ENCODE measurements around the gene SLC25A21.
"Not testable (repeated sequence)": the region's sequence is repeated elsewhere in the genome, so short reads cannot be mapped to it uniquely, and the experiment has no call there.

Gene SLC25A21

GRCh38 chr14:36996857-36997590, 175.4 kb downstream of the SLC25A21 start:
- in situ Hi-C loops (cut with HindIII; ENCODE audit: low sequenced_read_pairs), result no loop called here

GRCh38 chr14:36996133-36996856, 176.1 kb downstream of the SLC25A21 start:
- in situ Hi-C loops (cut with HindIII; ENCODE audit: low sequenced_read_pairs), result no loop called here

- in situ Hi-C loops (cut with HindIII; ENCODE audit: low sequenced_read_pairs), result no loop called here
Measured at GRCh38 chr14:36989806-36990205, 182.6 kb downstream of the SLC25A21 start.

GRCh38 chr14:36988989-36989388, 183.4 kb downstream of the SLC25A21 start:
- in situ Hi-C loops (cut with HindIII; ENCODE audit: low sequenced_read_pairs), result no loop called here

- in situ Hi-C loops (cut with HindIII; ENCODE audit: low sequenced_read_pairs), result no loop called here
Measured at GRCh38 chr14:36988568-36988967, 183.8 kb downstream of the SLC25A21 start.

- in situ Hi-C loops (cut with HindIII; ENCODE audit: low sequenced_read_pairs), result no loop called here
Measured at GRCh38 chr14:36986407-36986806, 186.0 kb downstream of the SLC25A21 start.

- in situ Hi-C loops (cut with HindIII; ENCODE audit: low sequenced_read_pairs), result no loop called here
Measured at GRCh38 chr14:36981832-36982529, 190.4 kb downstream of the SLC25A21 start.

GRCh38 chr14:36980413-36980812, 192.0 kb downstream of the SLC25A21 start:
- in situ Hi-C loops (cut with HindIII; ENCODE audit: low sequenced_read_pairs), result not testable (repeated sequence)

- in situ Hi-C loops (cut with HindIII; ENCODE audit: low sequenced_read_pairs), result no loop called here
Measured at GRCh38 chr14:36979863-36980262, 192.5 kb downstream of the SLC25A21 start.

GRCh38 chr14:36976571-36977023, 195.8 kb downstream of the SLC25A21 start:
- in situ Hi-C loops (cut with HindIII; ENCODE audit: low sequenced_read_pairs), result no loop called here

GRCh38 chr14:36975834-36976233, 196.6 kb downstream of the SLC25A21 start:
- in situ Hi-C loops (cut with HindIII; ENCODE audit: low sequenced_read_pairs), result no loop called here

GRCh38 chr14:36974985-36975384, 197.4 kb downstream of the SLC25A21 start:
- in situ Hi-C loops (cut with HindIII; ENCODE audit: low sequenced_read_pairs), result no loop called here

GRCh38 chr14:36973806-36974442, 198.5 kb downstream of the SLC25A21 start:
- in situ Hi-C loops (cut with HindIII; ENCODE audit: low sequenced_read_pairs), result no loop called here

GRCh38 chr14:36971263-36971855, 201.0 kb downstream of the SLC25A21 start:
- in situ Hi-C loops (cut with HindIII; ENCODE audit: low sequenced_read_pairs), result no loop called here

- in situ Hi-C loops (cut with HindIII; ENCODE audit: low sequenced_read_pairs), result no loop called here
Measured at GRCh38 chr14:36967892-36968555, 204.4 kb downstream of the SLC25A21 start.

GRCh38 chr14:36955967-36956366, 216.4 kb downstream of the SLC25A21 start:
- in situ Hi-C loops (cut with HindIII; ENCODE audit: low sequenced_read_pairs), result no loop called here

- in situ Hi-C loops (cut with HindIII; ENCODE audit: low sequenced_read_pairs), result no loop called here
Measured at GRCh38 chr14:36955376-36955775, 217.0 kb downstream of the SLC25A21 start.

- in situ Hi-C loops (cut with HindIII; ENCODE audit: low sequenced_read_pairs), result no loop called here
Measured at GRCh38 chr14:36952689-36953088, 219.7 kb downstream of the SLC25A21 start.

- in situ Hi-C loops (cut with HindIII; ENCODE audit: low sequenced_read_pairs), result no loop called here
Measured at GRCh38 chr14:36951380-36951911, 221.0 kb downstream of the SLC25A21 start.

- in situ Hi-C loops (cut with HindIII; ENCODE audit: low sequenced_read_pairs), result no loop called here
Measured at GRCh38 chr14:36950812-36951211, 221.6 kb downstream of the SLC25A21 start.

All from DLD1 (cell line).